GM18498 (cell line): ENCODE measurements around the gene IRF2.
A peak's percentile ranks its signal among the peaks of the same experiment; 100 is the strongest.
"Not testable (repeated sequence)": the region's sequence is repeated elsewhere in the genome, so short reads cannot be mapped to it uniquely, and the experiment has no call there.

ENCODE experiments used
- ATAC-seq: cut with Tn5 transposase; IDR thresholded peaks from one replicate; pipeline ENCODE4 v1.9.1; 2021; ENCODE audit warnings: mild to moderate bottlenecking, moderate library complexity; ENCODE audit not compliant: unreplicated experiment

Gene IRF2

DNA sequence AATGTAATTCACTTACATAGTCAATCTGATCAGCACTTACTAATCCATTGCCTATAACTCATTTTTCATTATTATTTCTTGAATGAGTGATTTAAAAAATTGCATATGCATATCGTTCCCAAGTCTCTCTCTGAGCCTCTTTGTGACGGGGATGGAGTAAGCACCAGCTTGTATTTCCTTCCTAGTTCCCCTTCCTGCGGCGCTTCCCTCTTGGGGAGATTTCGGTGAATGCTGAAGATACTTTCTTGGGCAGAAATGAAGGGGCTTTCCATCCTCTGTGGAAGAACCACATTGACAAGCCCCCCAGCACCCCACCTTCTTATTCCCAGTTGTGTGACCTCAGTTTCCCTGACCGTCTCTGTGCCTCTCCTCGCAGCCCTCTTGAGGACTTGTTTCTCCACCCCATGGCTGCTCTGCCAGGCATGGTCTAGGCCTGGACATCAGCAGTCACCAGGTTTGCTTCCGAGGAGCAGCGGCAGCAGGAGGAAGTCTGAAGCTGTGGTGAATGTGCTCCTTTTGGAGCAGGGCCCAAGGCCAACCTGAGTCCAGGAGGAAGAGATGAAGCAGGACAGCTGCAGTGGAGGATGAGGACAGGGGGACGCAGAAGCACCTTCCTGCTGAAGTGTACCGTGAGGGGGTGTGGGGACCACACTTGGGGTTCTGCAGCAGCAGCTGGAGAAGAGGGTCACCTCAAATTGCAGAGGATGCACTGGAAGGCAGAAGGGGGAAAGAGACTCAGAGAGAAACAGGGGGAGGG lies 124.9 kb downstream of the IRF2 start:
- no peak for ATAC-seq

DNA sequence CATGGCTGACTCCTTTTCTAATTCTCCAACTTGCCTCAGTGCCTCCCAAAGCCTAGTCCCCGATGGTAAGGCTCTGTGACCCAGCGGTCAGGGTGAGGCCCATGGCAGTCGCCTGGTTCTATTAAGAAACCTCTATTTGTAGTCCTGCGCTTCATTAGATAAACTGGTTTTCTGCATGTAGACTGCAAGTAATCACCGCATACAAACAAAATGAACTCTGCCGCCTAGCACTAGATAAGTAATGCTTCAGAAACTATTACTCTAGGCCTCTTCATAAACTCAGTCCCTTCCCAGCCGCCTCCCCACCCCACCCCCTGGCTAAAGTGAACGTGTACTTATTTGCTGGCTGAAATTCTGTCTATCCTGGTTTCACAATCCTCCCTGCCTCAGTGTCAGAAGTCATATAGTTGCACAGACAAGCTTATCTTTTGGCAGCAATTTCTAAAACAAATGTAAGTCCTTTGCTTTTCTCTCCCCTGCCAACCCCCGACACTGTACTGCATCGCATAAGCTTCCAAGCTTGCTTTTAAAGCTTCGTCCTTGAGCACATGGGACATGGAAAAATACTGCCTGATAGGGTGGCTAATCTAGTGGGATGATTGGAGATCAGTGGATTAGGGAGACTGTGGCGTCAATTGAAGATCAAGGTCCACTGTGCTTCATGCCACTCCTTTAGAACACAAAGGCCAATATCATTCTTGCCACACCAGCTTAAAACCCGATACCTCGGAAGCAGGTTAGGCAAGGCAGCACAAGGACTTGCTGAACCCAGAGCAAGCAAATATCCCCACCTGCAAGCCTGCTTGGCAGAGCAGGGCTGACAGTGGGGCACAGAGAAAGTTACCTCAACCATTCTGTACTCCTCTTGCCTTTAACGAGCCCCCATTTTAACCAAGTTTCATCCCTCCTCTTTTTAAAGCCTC lies 125.8 kb downstream of the IRF2 start:
- ATAC-seq: no peak

DNA sequence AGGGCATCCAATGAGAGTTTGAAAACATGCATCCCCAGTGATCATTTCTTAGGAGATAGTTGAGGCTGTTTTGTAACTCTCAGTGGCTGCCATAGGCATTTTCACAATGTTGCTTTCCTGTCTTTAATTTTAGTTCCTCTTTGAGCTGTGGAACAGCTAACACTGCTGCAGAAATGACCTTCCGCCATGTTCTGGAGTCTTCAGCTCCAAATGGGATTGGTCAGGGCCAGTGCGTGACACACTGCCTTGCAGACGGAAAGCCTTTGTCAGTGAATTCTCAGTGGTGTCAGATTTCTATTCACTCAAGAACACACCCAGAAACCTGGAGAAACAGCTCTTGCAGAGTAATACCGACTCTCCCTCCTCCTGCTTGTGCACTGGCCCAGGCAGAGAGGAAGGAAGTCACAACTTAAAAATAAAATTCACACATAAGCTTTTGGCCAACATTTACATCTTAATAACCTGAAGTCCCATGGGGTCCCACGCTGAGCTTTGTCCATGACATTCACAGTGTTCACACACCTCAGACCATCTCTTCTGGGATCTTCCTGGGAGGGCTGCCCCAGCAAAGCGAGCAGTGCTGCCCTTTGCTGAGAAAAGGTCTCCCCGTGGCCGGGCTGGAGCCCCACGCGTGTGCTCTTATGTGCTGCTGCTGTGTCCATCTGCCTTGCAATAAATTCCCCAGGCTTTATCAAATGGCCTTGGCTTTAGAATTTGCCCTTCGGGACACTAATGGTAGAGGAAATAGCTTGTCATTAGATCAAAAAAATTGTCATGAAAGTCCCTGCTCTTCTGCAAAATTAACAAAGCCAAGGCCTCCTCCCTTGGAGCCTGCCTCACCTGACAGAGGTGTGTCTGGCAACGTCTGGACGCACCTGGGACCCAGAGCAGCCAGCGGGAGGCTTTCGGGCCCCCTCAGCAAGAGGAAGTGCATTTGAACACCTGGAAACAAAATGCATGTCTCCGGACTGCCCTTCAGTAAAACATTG lies 126.8 kb downstream of the IRF2 start:
- peak; percentile 80 for ATAC-seq

DNA sequence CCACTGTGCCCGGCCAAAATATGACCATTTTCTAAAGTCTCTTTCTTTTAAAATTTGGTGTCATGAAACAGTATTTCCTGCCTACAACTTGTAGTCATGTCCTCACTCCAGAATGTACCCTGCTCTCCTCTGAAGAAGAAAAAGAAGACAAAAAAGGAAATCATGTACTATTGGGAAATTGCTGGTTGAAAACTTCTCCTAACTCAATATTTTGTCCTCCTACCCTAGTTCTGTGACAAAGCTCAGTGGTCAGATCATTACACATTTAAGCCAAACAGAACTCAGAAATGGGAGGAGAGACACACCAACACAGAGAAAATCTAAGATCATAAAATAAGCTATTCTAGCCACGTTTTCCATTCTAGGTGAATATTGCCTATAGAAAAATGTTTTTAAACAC lies 127.7 kb downstream of the IRF2 start:
- no peak for ATAC-seq

DNA sequence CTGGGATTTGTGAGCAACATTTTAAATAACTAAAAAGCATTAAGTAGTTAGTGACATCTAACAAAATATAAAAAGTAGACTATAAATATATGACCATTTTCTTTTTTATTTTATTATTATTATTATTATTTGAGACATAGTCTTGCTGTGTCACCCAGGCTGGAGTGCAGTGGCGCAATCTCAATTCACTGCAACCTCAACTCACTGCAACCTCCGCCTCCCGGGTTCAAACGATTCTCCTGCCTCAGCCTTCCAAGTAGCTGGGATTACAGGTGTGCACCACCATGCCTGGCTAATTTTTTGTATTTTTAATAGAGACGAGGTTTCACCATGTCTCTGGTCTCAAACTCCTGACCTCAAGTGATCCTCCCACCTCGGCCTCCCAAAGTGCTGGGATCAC lies 128.1 kb downstream of the IRF2 start:
- ATAC-seq: not testable (repeated sequence)

DNA sequence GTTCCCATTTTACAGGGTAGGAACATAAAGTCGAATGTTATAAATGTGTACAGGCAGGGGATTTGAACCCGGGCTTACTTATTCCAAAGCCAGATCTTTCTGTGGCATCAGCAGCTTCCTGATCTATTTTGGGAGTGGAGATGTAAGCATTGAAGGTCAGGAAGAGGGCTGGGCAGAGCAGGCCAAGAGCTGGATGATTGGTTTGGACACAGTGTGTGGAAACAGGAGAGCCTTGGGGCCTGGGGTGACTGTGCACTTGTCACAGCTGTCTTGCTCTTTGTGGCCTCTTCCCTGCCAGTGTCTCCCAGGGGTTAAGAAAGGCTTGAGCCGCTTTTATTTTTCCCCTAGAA lies 128.8 kb downstream of the IRF2 start:
- ATAC-seq: no peak

DNA sequence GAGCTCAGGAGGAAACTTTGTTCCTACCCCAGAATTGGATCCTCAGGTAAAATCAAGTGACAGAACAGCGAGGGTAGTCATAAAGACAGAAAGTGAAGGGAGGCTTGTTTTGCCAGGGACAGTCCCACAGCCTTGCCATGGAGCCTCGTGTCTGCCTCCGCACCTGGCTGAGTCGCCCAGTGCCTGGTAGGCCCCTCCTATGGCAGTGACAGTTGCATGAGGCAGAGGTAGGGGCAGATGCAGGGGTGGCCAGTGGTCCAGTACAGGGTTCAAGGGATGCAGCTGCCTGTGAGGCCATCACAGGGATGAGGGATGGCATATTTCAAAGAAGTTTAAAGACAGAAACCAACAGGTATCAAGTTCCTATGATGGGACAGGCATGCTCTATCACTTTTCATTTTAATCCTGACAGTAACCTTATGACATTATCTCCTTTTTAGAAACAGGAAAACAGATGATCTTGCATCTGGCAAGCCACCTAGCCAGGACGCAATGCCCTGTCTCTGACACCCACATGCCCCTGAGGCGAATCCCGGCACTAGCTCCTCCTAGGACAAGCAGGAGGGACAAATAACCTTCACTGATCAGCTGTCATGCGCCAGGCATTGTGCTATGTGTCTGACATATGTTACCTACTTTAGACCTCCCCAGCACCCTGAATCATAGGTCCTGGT lies 129.3 kb downstream of the IRF2 start:
- ATAC-seq: no peak

DNA sequence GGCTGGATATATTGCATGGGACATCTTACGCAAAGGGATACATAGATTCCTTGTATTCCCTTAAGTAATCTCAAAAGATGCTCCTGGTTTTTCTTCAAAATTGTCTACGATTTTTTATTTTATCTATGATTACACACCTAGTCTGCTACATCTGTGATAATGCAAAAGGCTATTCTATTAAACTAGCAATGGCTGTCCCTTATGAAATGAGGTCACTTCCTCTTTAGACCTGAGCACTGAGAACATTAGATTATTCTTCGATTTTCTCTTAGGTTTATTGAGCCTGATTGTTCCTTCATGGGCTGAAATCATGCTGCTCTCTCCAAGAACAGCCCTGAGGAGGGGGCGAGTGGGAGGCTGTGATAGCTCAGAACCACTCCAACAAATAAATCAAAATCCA lies 129.9 kb downstream of the IRF2 start:
- no peak for ATAC-seq

DNA sequence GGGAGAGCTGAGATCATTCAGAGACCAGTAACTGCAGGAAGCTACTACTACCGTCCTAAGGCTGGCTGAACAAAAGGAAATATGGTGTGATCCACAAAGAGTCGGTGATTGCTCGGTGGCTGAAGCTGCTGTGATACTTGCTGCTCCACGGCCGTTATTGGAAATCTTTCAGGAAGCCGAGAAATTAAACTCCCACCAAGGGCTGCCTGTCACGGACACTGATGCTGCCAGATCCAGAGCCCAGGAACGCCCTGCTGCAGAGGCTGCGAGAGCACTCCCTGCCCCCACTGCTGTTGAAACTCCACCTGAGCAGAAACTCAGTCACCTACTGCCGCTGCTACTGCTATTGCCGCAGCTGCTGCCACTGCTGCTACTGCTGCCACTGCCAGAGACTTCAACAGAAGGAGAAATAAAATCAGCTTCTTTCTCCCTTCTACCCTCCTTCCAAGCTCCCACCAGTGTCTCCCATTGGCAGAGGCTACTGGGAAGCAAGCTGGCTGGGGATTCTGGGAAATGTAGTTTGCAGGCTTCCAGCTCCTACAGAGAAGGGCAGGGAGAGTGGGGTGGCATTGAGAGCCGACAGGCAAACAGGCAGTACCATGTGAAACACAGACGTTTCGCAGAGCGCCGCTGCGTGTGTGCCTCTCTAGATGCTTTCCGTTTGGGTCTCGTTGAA lies 130.7 kb downstream of the IRF2 start:
- ATAC-seq: peak; percentile 43

DNA sequence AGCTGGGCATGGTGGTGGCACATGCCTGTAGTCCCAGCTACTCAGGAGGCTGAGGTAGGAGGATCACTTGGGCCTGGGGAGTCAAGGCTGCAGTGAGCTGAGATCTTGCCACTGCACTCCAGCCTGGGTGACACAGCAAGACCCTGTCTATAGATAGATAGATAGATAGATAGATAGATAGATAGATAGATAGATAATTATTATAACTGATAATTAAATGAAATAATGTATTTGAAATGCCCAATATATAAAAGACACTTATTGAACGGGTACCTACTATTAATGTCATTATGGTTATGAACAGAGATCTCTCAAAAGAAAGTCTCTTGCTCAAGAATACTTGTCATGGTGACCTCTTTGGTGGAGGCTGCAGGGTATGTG lies 131.5 kb downstream of the IRF2 start:
- ATAC-seq: not testable (repeated sequence)

DNA sequence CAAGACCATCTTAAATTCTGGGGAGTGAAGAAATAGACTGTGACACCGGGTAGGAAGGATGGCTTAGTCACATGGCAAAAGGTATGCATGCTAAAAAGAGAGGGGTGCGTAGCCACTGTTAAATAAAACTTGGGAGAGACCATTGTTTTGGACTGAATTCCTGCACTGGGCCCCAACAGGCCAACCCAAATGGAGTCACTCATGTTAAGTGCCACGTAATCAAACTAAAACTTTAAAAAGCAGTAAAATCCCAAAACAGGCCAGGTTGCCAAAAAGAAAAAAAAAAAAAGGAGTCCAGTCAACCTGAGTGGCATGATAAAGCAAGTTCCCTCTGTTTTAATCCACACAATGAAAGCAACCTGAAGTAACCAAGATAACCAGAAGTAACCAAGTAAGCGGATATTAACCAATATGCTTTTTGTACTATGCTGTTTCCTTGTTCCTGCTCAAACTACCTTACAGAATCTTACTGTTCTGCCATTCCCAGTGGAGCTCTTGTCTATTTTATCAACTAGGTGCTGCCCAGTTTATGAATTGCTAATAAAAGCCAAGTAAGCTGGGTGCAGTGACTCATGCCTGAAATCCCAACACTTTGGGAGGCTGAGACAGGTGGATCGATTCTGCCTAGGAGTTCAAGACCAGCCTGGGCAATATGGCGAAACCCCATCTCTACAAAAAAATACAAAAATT lies 132.0 kb downstream of the IRF2 start:
- no peak for ATAC-seq

DNA sequence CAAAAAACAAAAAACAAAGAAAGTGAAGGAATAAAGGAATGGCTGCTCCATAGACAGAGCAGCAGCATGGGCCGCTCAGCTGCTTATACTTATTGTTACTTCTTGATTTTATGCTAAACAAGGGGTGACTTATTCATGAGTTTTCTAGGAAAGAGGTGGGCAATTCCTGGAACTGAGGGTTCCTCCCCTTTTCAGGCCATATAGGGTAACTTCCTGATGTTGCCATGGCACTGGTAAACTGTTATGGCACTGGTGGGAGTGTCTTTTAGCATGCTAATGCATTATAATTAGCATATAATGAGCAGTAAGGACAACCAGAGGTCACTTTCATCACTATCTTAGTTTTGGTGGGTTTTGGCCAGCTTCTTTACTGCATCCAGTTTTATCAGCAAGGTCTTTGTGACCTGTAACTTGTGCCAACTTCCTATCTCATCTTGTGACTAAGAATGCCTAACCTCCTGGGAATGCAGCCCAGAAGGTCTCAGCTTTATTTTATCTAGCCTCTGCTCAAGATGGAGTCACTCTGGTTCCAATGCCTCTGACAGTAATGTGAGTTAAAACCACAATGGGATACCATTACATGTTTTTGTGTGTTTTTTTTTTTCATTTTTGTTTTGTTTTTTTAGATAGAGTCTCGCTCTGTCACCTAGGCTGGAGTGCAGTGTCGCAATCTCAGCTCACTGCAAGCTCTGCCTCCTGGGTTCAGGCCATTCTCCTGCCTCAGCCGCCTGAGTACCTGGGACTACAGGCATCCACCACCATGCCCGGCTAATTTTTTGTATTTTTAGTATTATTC lies 134.8 kb downstream of the IRF2 start:
- ATAC-seq: not testable (repeated sequence)

DNA sequence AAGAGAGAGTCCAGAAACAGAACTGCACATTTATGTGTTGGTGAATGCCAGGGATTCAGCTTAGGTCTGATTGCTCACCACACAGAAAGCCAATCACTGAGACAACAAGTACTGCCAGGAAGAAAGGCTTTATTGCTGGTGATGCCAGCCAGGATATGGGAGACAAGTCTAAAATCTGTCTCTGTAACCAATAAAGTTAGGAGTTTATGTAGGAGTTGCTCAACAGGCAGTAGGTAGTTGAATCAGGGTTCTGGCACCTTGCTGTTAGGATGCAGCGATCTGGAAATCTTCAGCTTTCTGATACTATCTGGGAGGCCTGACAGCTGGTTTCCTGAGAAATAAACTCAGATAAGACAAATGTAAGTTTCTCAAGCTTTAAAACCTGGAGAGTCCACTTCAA lies 136.4 kb downstream of the IRF2 start:
- ATAC-seq: no peak
